Amygdala (tissue), 56 donors: ENCODE data around the gene ABCB1.
"Not testable (repeated sequence)": the region's sequence is repeated elsewhere in the genome, so short reads cannot be mapped to it uniquely, and the experiment has no call there.

Experiments used
- DNase-seq, 56 donors: peaks; one replicate each; lab custom pipeline; 2025; lab: John Stamatoyannopoulos, UW

ABCB1 gene

DNA sequence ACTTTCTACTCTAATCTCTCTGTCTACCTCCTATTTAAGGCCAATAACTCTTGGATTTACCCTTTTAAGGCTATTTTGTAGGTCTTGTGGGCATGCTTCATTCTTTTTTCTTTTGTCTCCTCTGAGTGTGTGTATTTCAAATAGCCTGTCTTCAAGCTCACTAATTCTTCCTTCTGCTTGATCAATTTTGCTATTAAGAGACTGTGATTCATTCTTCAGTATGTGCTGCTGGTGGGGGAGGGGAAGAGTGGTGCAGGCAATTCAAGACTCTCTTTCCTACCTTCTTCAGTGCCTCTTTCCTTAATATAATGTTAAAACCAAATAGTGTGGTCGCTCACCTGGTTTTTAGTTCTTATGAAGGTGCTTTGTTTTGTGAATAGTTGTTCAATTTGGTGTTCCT, 20.0 kb downstream of the ABCB1 start:
- no peak for DNase-seq

GRCh38 chr7:87575521-87575920, 25.2 kb downstream of the ABCB1 start:
- DNase-seq, result no peak

DNA sequence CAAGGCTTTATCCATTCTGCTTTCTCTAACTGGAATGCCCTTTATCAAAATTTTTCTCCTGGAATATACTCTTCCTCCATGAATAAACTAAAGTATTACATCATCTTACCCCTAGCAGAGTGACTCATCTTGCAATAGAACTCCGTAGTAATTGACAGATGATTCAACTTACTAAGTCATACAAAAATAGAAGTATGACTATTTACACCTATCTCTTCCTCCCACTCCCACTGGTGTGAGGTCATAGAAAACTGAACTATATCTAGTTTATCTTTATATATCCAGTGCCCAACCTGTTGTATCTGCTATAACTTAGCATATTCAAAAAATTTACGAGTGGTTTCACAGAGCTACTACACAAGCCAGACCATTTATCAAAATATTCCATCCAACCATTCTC, 26.1 kb downstream of the ABCB1 start:
- DNase-seq, result no peak

DNA sequence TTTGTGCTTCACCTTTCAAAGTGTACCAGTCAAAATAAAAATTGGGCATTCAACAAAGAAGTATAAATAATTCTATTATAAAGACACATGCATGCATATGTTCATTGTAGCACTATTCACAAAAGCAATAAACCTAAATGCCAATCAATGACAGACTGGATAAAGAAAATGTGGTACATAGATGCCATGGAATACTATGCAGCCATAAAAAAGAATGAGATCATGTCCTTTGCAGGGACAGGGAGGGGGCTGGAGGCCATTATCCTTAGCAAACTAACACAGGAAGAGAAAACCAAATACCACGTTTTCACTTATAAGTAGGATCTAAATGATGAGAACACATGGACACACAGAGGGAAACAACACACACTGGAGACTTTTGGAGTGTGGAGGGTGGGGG, 28.2 kb downstream of the ABCB1 start:
- DNase-seq, result not testable (repeated sequence)

- DNase-seq, result no peak
These were observed 30.5 kb downstream of the ABCB1 start for GRCh38 chr7:87570178-87570577.

- no peak for DNase-seq
These were observed 33.6 kb downstream of the ABCB1 start for GRCh38 chr7:87567052-87567451.

GRCh38 chr7:87566311-87566900, 34.3 kb downstream of the ABCB1 start:
- DNase-seq, result no peak

GRCh38 chr7:87565877-87566276, 34.8 kb downstream of the ABCB1 start:
- DNase-seq, result no peak

- no peak for DNase-seq
These were observed 36.3 kb downstream of the ABCB1 start for GRCh38 chr7:87564296-87564963.

DNA sequence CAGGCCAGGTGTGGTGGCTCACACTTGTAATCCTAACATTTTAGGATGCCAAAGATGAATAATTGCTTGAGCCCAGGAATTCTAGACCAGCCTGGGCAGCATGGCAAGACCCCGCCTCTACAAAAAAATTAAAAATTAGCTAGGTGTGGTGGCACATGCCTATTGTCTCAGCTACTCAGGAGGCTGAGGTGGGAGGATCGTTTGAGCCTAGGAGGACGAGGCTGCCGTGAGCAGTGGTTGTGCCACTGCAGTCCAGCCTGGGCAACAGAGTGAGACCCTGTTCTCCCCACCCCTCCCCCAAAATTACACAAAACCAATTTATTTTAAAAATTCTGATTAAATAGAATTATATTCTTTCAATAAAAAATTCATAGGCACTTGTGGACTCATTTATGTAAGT, 39.0 kb downstream of the ABCB1 start:
- no peak for DNase-seq

DNA sequence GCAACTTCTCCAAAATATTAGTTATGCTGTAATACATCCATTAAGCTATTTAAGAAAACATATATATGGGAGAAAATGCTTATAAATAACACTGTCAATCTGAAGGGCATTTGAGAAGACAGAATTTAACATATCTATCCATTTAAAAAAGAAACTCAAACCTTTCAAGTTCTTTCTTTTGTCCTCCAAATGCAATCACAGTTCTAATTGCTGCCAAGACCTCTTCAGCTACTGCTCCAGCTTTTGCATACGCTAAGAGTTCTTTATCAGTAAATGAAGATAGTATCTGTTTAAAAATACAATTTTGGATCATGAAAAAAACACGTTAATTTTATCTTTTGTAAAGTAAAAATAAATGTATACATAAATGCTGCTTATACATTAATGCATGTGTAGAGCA, 39.6 kb downstream of the ABCB1 start:
- no peak for DNase-seq

DNA sequence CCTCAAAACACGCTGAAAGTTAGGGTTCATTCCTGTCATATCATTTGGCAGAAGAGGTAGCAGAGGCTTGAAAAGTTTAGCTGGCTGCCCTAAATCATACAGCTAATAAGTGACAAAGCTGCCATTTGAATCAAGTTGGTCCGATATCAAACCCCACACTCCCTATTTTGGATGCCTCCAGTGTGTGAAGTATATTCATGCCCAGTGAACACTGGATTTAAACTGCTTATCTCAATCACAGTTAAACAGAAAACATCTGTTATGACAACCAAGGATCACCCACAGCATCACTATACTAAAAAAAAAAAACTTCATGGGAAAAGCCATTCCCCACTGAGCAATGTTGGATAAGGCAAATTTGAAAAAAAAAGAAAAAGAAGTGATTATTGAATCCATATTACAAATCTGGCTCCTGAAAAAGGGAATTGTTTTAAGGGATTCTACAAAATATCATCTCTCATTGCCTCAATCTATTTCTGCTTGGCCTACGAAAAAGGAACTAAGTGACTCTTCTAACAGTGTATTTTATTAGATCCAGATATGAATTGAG, 48.3 kb downstream of the ABCB1 start:
- no peak for DNase-seq

- DNase-seq, result no peak
These were observed 52.4 kb downstream of the ABCB1 start for GRCh38 chr7:87548123-87548919.

- DNase-seq, result no peak
These were observed 54.9 kb downstream of the ABCB1 start for GRCh38 chr7:87545760-87546159.

DNA sequence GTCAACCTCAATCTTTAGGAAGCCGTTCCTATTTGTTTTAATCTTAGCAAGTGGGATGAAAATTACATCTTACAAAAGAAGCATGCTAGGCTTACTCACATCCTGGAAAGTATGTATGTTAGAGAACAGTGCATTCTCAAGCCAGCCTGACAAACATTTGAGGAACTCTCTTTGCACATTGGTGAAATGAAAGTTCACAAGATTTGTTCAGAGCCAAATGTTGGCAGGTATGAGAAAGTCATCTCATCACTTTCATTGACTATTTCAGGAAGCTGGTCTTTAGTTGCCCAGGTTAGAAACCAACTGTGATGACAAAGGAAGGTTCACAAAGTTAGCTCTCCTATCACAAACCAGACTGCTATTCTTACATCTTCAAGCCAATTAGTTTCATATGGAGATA, 57.1 kb downstream of the ABCB1 start:
- DNase-seq, result no peak

DNA sequence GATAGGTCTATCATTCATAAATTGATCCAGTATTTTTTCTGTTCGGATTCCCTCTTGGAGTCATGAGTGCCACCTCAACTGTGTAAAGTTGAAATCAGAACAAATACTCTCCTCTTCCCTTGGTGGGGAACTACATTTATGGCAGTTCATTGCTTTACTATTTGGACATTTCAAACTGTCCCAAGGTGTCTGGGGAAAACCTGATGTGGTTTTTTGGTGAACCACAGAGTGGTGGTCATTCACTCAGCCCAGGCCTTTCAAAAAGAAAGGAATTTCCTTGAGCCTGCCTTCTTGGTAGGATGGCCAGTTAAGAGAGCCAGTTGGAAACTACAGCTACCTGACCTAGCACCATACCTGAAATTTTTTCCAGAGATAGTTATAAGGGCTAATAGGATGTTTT, 59.0 kb downstream of the ABCB1 start:
- no peak for DNase-seq

DNA sequence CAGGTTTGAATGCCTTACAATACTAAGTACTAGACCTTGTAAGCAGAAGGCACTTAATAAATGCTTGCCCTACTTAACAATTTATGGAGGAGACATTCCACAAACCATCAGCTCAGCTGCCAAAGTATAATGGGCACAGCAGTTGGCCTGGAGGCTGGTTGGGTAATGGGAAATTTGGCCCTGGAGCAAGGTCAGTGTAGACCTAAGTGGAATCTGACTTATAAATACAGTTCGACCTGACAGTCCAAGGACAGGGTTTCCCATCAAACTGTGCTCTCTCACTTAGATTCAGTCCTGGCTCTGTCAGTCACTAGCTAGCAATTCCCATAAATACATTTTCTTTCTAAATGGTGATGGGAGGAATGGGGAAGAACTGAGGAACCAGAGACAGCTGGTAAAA, 62.6 kb downstream of the ABCB1 start:
- no peak for DNase-seq

DNA sequence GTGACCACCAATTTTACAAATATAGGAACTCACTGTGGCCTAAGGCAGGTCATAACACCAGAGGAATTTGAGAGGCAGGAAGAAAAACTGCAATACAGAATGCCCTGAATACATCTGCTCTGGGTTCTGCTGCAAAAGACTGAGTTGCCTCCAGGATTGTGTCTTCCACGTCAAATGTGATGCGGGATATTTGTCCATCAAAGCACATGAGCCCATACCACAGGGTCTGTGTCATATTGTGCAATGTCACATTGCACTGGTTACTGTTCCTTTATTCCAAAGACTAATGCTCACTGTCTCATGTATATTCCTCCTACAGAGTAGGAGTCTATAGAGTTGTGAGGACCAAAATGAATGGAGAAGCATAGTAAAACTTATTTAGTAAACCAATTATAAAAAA, 66.6 kb downstream of the ABCB1 start:
- DNase-seq, result no peak

GRCh38 chr7:87530126-87530525, 70.6 kb downstream of the ABCB1 start:
- DNase-seq, result no peak

DNA sequence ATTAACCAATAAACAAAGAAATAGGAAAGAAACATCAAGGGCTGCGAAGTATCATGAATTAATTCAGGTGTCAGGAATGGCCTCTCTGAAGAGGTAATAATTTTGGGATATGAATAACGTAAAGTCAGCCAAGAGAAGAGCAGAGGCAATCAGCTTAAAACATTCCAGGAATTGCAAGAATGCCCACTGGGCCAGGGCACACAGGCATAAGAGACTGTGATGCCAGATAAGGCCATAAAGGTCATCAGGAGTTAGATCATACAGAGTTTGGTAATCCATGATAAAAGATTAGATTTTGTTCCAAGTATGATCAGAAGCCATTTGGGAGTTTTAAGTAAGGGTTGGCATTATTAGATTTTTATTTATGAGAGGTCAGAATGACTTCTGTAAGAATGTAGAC, 72.0 kb downstream of the ABCB1 start:
- no peak for DNase-seq

DNA sequence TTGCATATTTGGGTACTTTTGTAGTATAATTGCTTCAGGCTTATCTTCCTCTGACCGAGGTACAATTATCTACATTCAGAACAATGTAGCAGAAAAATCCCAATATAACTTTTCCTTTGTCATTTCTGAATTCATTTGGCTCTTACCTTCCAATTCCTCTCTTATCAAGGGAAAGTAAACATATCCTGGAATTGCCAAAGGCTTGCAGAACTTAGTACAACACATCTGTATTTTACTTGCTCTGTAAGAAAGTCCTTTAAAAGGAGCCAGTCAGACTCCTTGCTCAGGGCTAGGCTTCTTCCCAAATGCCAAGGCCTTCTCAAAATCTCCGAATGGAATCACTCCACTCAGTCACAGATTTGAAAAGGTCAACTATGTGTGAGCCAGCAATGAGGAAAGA, 81.9 kb downstream of the ABCB1 start:
- DNase-seq, result no peak

DNA sequence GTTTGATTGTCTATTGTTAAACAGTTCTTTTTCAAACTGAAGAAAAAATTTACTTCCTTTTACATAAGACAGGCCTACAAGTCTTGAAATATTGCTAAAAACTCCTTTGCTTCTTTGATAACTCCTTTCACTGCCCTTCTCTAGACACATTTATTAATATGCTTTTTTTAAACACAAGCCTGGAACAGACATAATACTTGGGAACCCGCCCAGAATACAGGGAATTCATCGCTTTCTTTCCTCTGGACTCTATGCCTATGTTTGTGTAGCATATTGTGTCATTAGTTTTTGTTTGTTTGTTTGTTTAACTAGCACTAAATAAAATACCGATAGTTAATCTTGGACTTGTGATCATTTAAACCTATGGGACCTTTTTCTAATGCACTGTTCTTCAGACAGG, 82.8 kb downstream of the ABCB1 start:
- no peak for DNase-seq
